Activated CD4-positive, alpha-beta T cell treated with anti-CD3 and anti-CD28 coated beads, Interleukin-10, Interleukin-2, amounts not matched to agents 100 ng/mL and 50 ng/mL, durations not matched to agents 16 hours and 8 hours (primary cell): Measurements from ENCODE around the gene SNRPB.
"Not testable (repeated sequence)": the region's sequence is repeated elsewhere in the genome, so short reads cannot be mapped to it uniquely, and the experiment has no call there.

Experiments used
- DNase-seq: peaks from one replicate; pipeline ENCODE4 v3.0.0-alpha.2; 2020

SNRPB gene

GRCh38 chr20:2470423-2471193, at the start of gene SNRPB:
Gene SNRPB, minus strand, starts transcription at chr20:2470789. Its CDS starts 99 bp downstream, at chr20:2470690.
- peak; percentile 98 for DNase-seq

GRCh38 chr20:2519115-2519809, 48.7 kb upstream of the SNRPB start:
- DNase-seq, result no peak

- DNase-seq, result no peak
Measured at GRCh38 chr20:2518558-2518957, 48.0 kb upstream of the SNRPB start.

GRCh38 chr20:2518096-2518495, 47.5 kb upstream of the SNRPB start:
- DNase-seq, result no peak

GRCh38 chr20:2516399-2516798, 45.8 kb upstream of the SNRPB start:
- no peak for DNase-seq

GRCh38 chr20:2515203-2515602, 44.6 kb upstream of the SNRPB start:
- DNase-seq, result no peak

GRCh38 chr20:2509794-2510193, 39.2 kb upstream of the SNRPB start:
- no peak for DNase-seq

GRCh38 chr20:2509468-2509781, 38.8 kb upstream of the SNRPB start:
- DNase-seq, result no peak

GRCh38 chr20:2508631-2509467, 38.3 kb upstream of the SNRPB start, which contains the start of gene ZNF343:
Gene ZNF343, minus strand, starts transcription at chr20:2508915. Its CDS starts 15,020 bp downstream, at chr20:2493895.
- DNase-seq, result peak; percentile 88

- DNase-seq, result no peak
Measured at GRCh38 chr20:2507875-2508630, 37.5 kb upstream of the SNRPB start.

GRCh38 chr20:2507464-2507863, 36.9 kb upstream of the SNRPB start:
- no peak for DNase-seq

GRCh38 chr20:2506426-2506825, 35.8 kb upstream of the SNRPB start:
- DNase-seq, result not testable (repeated sequence)

- not testable (repeated sequence) for DNase-seq
Measured at GRCh38 chr20:2504803-2505202, 34.2 kb upstream of the SNRPB start.

GRCh38 chr20:2502808-2503384, 32.3 kb upstream of the SNRPB start:
- not testable (repeated sequence) for DNase-seq

- DNase-seq, result no peak
Measured at GRCh38 chr20:2485661-2486060, 15.1 kb upstream of the SNRPB start.

GRCh38 chr20:2485080-2485479, 14.5 kb upstream of the SNRPB start:
- no peak for DNase-seq

GRCh38 chr20:2483504-2483903, 12.9 kb upstream of the SNRPB start:
- no peak for DNase-seq

GRCh38 chr20:2480381-2480780, 9.8 kb upstream of the SNRPB start:
- DNase-seq, result no peak

- DNase-seq, result no peak
Measured at GRCh38 chr20:2476742-2477615, 6.4 kb upstream of the SNRPB start.

GRCh38 chr20:2475850-2476741, 5.5 kb upstream of the SNRPB start:
- DNase-seq, result no peak
